Smooth muscle cell (in vitro differentiated cells): Measurements from ENCODE around the gene ABCC4. TPM values are rescaled to one million over a fixed set of nuclear protein-coding genes. Genes with fewer than 3 reads are reported as not detected.
A peak's percentile ranks its signal among the peaks of the same experiment; 100 is the strongest.

Experiments used
- DNase-seq: peaks from one replicate; lab custom pipeline; 2025; ENCODE audit not compliant: unreplicated experiment; lab: John Stamatoyannopoulos, UW
- H2AFZ ChIP-seq: fragments of 200-600 bp; sonication (generic); 2 replicates; pipeline ENCODE4 v1.6.0; 2016; ENCODE audit warnings: antibody characterized with exemption, low read depth, mild to moderate bottlenecking
- H3F3A ChIP-seq: fragments of 200-600 bp; sonication (generic); 2 replicates; pipeline ENCODE4 v1.6.0; 2017; ENCODE audit warnings: antibody characterized with exemption, low read depth
- H3K27ac ChIP-seq: fragments of 200-600 bp; sonication (generic); 2 replicates; pipeline ENCODE4 v1.5.1; 2016; ENCODE audit warnings: low read depth, mild to moderate bottlenecking
- H3K27me3 ChIP-seq: fragments of 200-600 bp; sonication (generic); 2 replicates; pipeline ENCODE4 v1.6.1; 2016; ENCODE audit warnings: low read depth, mild to moderate bottlenecking
- H3K36me3 ChIP-seq: fragments of 200-600 bp; sonication (generic); 2 replicates; pipeline ENCODE4 v1.5.1; 2016; ENCODE audit warnings: low read depth
- H3K4me1 ChIP-seq: fragments of 200-600 bp; sonication (generic); 2 replicates; pipeline ENCODE4 v1.5.1; 2016; ENCODE audit warnings: low read depth
- H3K4me2 ChIP-seq: fragments of 200-600 bp; sonication (generic); 2 replicates; pipeline ENCODE4 v1.6.0; 2016; ENCODE audit warnings: mild to moderate bottlenecking
- H3K4me3 ChIP-seq: fragments of 200-600 bp; sonication (generic); 2 replicates; pipeline ENCODE4 v1.5.1; 2016; ENCODE audit warnings: mild to moderate bottlenecking
- H3K79me2 ChIP-seq: fragments of 200-600 bp; sonication (generic); 2 replicates; pipeline ENCODE4 v1.6.0; 2016; ENCODE audit warnings: low read depth, mild to moderate bottlenecking
- H3K9ac ChIP-seq: fragments of 200-600 bp; sonication (generic); 2 replicates; pipeline ENCODE4 v1.6.0; 2016; ENCODE audit warnings: low read depth
- H3K9me3 ChIP-seq: fragments of 200-600 bp; sonication (generic); replicated peaks from 2 replicates; pipeline ENCODE4 v1.5.1; 2016; ENCODE audit warnings: low read depth
- H4K20me1 ChIP-seq: fragments of 200-600 bp; sonication (generic); 2 replicates; pipeline ENCODE4 v1.6.0; 2016; ENCODE audit warnings: low read depth
- CTCF ChIP-seq: fragments of 200-600 bp; sonication (generic); IDR thresholded peaks from 2 replicates; pipeline ENCODE4 v1.5.1; 2017; ENCODE audit warnings: borderline replicate concordance, mild to moderate bottlenecking, antibody characterized with exemption; ENCODE audit not compliant: insufficient read depth, poor library complexity, severe bottlenecking
- WGBS: methylation state at CpG from one replicate; pipeline ENCODE4 v1.1.7; 2016; ENCODE audit warnings: low lambda C conversion rate; 5-methylcytosine and 5-hydroxymethylcytosine counted together
- polyA plus RNA-seq: library from polyadenylated mRNA; unstranded; fragments of >200 nt; fragmentation: Nextera tagmentation; extraction: Ambion mirVana; gene quantifications from 2 replicates; pipeline ENCODE4 v1.2.1, GENCODE V29; 2016
- total RNA-seq: library from RNA; depleted of rRNA; stranded (reverse); fragments of >200 nt; gene quantifications from 2 replicates; pipeline ENCODE4 v1.2.3, GENCODE V29; 2014

ABCC4 gene
- total and polyA plus RNA-seq, 2 experiments from 2014 or later = 11.9 to 37.7 TPM

GRCh38 chr13:95255072-95255732 is 46.0 kb downstream of the ABCC4 start:
- H3K9me3 ChIP-seq = no peaks in the 10 kb centered on the region

GRCh38 chr13:95254339-95254738 is 46.9 kb downstream of the ABCC4 start:
- no peak overlapping the region for H2AFZ ChIP-seq
- no peaks in the 10 kb centered on the region for H3F3A ChIP-seq
- peaks cover 4% of the 10 kb centered on the region for H4K20me1 ChIP-seq
- TF ChIP-seq CTCF = no peak
- H3K4me1 ChIP-seq = no peaks in the 10 kb centered on the region
- H3K79me2 ChIP-seq = peaks cover 11% of the 10 kb centered on the region
- no peak overlapping the region for H3K9ac ChIP-seq
- WGBS = 93% methylated on average over 1 of the region's 1 CpG
- H3K27ac ChIP-seq = no peak overlapping the region
- H3K9me3 ChIP-seq = no peaks in the 10 kb centered on the region
- DNase-seq = no peak
- no peak overlapping the region for H3K4me2 ChIP-seq
- no peak overlapping the region for H3K4me3 ChIP-seq
- H3K27me3 ChIP-seq = no peaks in the 10 kb centered on the region
- no peaks in the 10 kb centered on the region for H3K36me3 ChIP-seq

More at GRCh38 chr13:95255072-95255732, 46.0 kb downstream of the ABCC4 start:
- no peak for TF ChIP-seq CTCF
- H3K79me2 ChIP-seq = peaks cover 11% of the 10 kb centered on the region
- H3K4me1 ChIP-seq = no peaks in the 10 kb centered on the region
- H4K20me1 ChIP-seq = peaks cover 4% of the 10 kb centered on the region
- no peak overlapping the region for H3K4me3 ChIP-seq
- no peak overlapping the region for H3K27ac ChIP-seq
- DNase-seq = no peak
- no peak overlapping the region for H2AFZ ChIP-seq
- H3K36me3 ChIP-seq = no peaks in the 10 kb centered on the region
- WGBS = 99% methylated on average over 13 of the region's 13 CpGs
- no peak overlapping the region for H3K9ac ChIP-seq
- no peaks in the 10 kb centered on the region for H3K27me3 ChIP-seq
- no peaks in the 10 kb centered on the region for H3F3A ChIP-seq
- no peak overlapping the region for H3K4me2 ChIP-seq

GRCh38 chr13:95253033-95253432 is 48.2 kb downstream of the ABCC4 start:
- Histone ChIP-seq H2AFZ (no peak overlapping the region), H4K20me1 (peaks cover 4% of the 10 kb centered on the region), H3K4me3 (no peak overlapping the region), H3K9me3 (no peaks in the 10 kb centered on the region), H3F3A (no peaks in the 10 kb centered on the region), H3K9ac (no peak overlapping the region), H3K4me2 (no peak overlapping the region), H3K4me1 (no peaks in the 10 kb centered on the region), H3K79me2 (peaks cover 11% of the 10 kb centered on the region), H3K27ac (no peak overlapping the region), H3K36me3 (no peaks in the 10 kb centered on the region), H3K27me3 (no peaks in the 10 kb centered on the region)
- WGBS = 98% methylated on average over 6 of the region's 6 CpGs
- no peak for TF ChIP-seq CTCF
- no peak for DNase-seq

- Histone ChIP-seq H3K27me3 (no peaks in the 10 kb centered on the region), H3K4me3 (no peak overlapping the region), H2AFZ (no peak overlapping the region), H3K79me2 (peaks cover 11% of the 10 kb centered on the region), H4K20me1 (peaks cover 4% of the 10 kb centered on the region), H3K27ac (no peak overlapping the region), H3K9me3 (no peaks in the 10 kb centered on the region), H3K9ac (no peak overlapping the region), H3K4me2 (peak overlapping the region; percentile 15), H3K4me1 (no peaks in the 10 kb centered on the region), H3K36me3 (no peaks in the 10 kb centered on the region), H3F3A (no peaks in the 10 kb centered on the region)
- TF ChIP-seq CTCF = no peak
- no peak for DNase-seq
- WGBS = 83% methylated on average over 5 of the region's 5 CpGs
Observed at GRCh38 chr13:95251641-95252040, 49.6 kb downstream of the ABCC4 start.
